HG03025 (cell line): ENCODE results near the gene S100P.
"Not testable (repeated sequence)": the region's sequence is repeated elsewhere in the genome, so short reads cannot be mapped to it uniquely, and the experiment has no call there.

Experiments used
- ATAC-seq: cut with Tn5 transposase; IDR thresholded peaks from one replicate; pipeline ENCODE4 v1.9.1; 2021; ENCODE audit warnings: mild to moderate bottlenecking, moderate library complexity; ENCODE audit not compliant: unreplicated experiment, low FRiP score

Gene S100P

GRCh38 chr4:6720202-6720699, 26.6 kb downstream of the S100P start:
- ATAC-seq = no peak

- ATAC-seq = no peak
Observed at GRCh38 chr4:6721121-6721520, 27.4 kb downstream of the S100P start.

- no peak for ATAC-seq
Observed at GRCh38 chr4:6722891-6723290, 29.2 kb downstream of the S100P start.

DNA sequence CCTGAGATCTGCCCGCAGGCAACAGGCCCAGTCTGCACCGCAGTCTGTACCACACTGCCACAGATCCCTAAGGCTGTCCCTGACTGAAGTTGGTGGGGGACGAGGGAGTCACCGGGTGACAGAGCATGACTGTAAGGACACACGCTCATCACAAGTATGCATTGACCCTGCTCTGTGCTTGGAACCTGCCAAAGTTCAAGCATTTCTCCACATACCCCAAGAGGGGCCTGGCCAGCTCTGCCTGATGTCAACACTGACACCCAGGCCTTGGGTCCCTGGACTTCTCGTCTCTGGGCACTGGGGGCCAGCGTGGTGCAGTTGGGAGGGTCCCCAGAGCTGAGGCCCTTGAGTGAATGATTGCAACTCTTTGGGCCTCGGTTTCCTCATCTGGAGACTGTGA, 30.2 kb downstream of the S100P start:
- ATAC-seq = no peak

DNA sequence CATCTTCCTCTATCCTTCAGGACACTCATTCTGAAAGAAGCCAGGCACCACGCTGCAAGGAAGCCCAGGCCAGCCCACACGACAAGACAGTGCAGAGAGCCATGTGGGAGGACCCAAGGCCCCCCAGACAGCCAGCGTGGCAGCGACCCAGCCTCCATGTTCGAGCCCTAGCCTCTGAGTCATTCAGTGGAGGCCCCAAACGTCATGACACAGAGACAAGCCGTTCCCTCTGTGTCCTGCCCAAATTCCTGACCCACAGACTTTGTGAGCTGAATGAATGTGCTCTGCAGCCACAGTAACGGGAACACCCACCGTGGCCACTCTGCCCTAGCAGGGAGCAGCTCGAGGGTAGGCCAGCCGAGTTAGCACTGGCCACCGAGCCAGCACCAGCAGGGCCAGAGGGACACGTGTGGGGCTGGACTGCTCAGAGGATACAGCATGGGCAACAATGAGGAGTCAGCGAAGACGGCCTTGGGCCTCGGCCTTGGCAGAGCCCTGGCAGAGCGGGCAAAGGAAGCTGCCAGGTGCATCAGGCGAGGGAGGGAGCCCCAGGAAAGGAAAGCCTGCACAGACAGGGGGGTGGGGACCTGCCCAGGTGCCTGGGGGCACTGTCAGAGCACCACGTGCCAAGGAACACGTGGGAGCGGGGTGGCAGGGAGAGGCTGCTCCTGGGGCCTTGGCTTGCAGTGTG, 30.9 kb downstream of the S100P start:
- ATAC-seq = no peak

DNA sequence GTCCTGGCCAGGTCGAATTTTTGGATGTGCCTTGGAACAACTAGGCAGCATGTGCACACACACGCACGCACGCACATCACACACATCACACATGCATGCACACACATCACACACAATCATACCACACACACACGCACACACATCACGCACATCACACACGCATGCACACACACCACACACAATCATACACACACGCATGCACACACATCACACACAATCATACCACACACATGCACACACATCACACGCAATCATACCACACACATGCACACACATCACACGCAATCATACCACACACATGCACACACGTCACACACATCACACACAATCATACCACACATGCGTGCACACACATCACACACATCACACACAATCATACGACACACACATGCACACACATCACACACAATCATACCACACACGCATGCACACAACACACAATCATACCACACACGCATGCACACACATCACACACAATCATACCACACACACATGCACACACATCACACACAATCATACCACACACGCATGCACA, 31.8 kb downstream of the S100P start:
- ATAC-seq = not testable (repeated sequence)

GRCh38 chr4:6727081-6727942, 33.6 kb downstream of the S100P start:
- ATAC-seq = no peak

GRCh38 chr4:6727943-6728250, 34.2 kb downstream of the S100P start:
- no peak for ATAC-seq

DNA sequence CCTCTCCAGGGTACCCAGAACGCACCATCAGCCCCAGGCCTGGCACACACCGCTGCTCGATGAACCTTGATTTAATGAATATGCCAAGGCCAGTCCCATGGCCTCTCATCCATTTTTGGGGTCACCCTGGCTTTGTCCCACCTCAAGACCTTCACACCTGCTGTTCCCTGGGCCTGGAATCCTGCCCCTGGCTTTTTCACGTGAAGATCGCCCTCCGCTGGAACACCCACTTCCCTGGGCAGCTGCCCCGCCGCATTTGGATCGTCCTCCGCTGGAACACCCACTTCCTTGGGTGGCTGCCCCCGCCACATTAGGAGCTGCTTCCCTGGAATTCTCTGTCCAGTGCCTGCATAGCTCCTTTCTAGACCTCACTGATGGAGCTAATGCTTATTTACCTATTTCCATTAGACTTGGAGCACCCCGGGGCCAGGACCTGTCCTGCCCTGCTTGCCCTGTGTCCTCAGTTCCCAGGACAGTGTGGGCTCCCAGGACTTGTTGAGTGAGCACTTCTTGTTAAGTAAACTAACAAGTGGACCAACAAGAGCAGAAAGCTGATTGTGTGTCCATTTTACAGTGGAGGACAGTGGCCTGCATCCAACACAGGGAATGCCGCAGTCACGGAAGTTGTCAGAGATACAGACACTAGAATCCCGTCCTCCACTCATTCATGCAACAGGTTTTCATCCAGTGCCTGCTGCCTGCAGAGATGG, 34.8 kb downstream of the S100P start:
- no peak for ATAC-seq

GRCh38 chr4:6730603-6731317, 37.1 kb downstream of the S100P start:
- no peak for ATAC-seq

DNA sequence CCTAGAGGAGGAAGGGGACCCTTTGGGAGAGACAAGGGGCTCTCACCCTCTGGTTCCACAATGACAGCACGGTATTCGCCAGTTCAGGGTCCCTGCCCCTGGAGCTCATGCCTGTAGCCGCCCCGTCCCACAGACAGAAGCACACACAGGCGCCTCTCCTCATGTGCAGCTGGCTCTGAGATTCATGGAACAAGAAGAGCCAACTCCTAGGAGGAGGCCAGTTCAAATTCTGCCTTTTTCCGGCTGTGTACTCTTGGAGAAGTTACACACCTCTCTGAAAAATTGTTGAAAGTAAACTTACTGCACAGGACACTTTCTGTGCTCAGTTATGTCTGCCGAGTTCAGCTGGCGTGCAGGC, 37.6 kb downstream of the S100P start:
- no peak for ATAC-seq

- ATAC-seq = no peak
Observed at GRCh38 chr4:6731780-6732179, 38.1 kb downstream of the S100P start.

- ATAC-seq = no peak
Observed at GRCh38 chr4:6732441-6733357, 39.0 kb downstream of the S100P start.

GRCh38 chr4:6733358-6734164, 39.9 kb downstream of the S100P start:
- ATAC-seq = no peak

DNA sequence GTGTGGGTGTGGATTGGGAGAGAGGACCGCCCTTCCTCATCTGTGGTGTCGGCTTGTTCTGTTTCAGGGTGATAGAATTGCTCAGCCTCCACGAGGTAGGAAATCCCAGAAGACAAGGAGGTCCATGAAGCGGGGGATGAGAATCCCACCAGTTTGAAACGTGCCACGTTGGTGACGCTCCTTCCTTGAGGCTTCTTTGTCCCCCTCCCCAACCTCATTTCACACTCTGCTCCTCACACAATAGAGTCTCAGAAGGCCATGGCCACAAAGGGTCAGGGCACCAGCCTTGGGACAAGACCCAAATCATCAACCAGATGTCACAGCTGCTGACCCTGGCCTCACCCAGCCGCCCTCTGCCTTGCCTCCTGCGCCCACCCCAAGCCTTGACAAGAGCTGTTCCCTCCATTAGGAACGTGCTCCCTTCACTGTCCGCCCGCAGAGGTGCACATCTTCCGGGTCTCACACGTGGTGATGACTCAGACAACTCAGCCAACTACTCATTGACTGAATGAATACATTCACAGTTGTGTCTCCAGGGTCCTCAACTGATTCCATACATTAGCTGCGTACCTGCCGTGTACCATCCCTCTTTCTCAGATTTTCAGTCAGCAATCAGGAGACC, 40.6 kb downstream of the S100P start:
- no peak for ATAC-seq

GRCh38 chr4:6739920-6740319, 46.2 kb downstream of the S100P start:
- no peak for ATAC-seq

DNA sequence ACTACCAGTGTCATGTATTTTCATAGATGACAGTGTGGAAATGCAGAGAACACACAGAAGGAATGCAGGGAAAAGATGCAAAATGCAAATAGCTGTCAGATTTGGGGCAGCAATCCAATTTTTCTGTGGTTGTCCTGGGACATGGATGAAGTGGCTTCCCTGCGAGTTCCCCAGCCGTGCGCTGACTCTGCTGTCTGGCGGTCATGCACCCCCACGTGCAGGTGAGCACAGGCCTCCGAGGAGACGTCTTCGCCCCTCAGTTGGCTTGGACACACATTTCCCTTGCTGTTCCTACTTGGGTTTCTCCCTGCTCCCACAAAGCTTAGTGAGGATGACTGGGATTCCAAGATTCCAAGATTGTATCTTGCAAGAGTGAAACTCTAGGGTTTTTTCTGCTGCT, 46.7 kb downstream of the S100P start:
- no peak for ATAC-seq

- ATAC-seq = no peak
Observed at GRCh38 chr4:6742507-6742906, 48.8 kb downstream of the S100P start.
